GM12872 (cell line): ENCODE measurements around the gene FAM83C.

Experiments used
- CTCF ChIP-seq: IDR thresholded peaks from 3 replicates; pipeline ENCODE4 v1.5.1; 2011; ENCODE audit warnings: low read depth, mild to moderate bottlenecking, low read length, moderate library complexity; ENCODE audit not compliant: insufficient read depth

FAM83C gene

GRCh38 chr20:35317416-35318210, 25.4 kb upstream of the FAM83C start:
- no peak for TF ChIP-seq CTCF

- TF ChIP-seq CTCF, result no peak
These were observed 23.9 kb upstream of the FAM83C start for GRCh38 chr20:35316086-35316485.

GRCh38 chr20:35314816-35315631, 22.8 kb upstream of the FAM83C start:
- TF ChIP-seq CTCF, result no peak

- no peak for TF ChIP-seq CTCF
These were observed 20.1 kb upstream of the FAM83C start for GRCh38 chr20:35312318-35312717.

- no peak for TF ChIP-seq CTCF
These were observed 19.6 kb upstream of the FAM83C start for GRCh38 chr20:35311822-35312221.

GRCh38 chr20:35311409-35311808, 19.2 kb upstream of the FAM83C start:
- TF ChIP-seq CTCF, result no peak

- TF ChIP-seq CTCF, result no peak
These were observed 15.7 kb upstream of the FAM83C start for GRCh38 chr20:35307666-35308653.
